HG03066 (cell line): ENCODE measurements around the gene MTIF2.
"Not testable (repeated sequence)": the region's sequence is repeated elsewhere in the genome, so short reads cannot be mapped to it uniquely, and the experiment has no call there.

Source experiments
- ATAC-seq: cut with Tn5 transposase; IDR thresholded peaks from one replicate; pipeline ENCODE4 v1.9.1; 2021; ENCODE audit warnings: low read depth; ENCODE audit not compliant: unreplicated experiment

Gene MTIF2

DNA sequence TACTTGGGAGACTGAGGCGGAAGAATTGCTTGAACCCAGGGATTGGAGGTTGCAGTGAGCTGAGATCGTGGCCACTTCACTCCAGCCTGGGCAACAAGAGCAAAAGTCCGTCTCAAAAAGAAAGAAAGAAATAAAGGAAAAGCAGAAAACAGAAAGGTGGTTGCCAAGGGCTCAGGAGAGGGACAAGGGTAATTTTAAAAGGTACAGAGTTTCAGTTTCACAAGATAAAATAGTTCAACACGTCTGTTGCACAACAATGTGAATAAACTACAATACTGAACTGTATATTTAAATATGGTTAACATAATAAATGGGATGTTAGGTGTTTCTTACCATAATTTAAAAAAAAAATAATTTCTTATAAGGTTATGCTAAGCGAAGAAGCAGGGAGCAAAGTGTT is 23.6 kb downstream of the MTIF2 start:
- no peak for ATAC-seq

DNA sequence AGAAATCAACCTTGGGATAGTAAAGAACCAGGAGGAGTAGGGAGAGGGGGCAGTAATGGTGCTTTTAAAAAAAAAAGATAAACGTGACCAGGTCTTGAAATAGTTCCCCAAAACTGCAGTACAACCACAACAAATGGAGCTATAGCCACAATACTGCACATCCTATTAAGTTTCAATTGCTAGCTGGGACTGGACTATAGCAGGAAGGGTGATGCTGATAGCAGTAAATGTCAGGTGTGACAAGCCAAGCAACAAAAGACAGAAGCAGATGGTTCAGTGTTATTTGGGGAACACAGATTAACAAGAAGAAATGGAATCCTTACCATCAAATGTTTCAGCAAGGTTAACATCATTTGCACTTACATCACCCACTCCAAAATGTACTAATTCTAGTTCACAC is 26.4 kb downstream of the MTIF2 start:
- ATAC-seq = no peak

- not testable (repeated sequence) for ATAC-seq
These were observed 27.4 kb downstream of the MTIF2 start for GRCh38 chr2:55241582-55241981.

DNA sequence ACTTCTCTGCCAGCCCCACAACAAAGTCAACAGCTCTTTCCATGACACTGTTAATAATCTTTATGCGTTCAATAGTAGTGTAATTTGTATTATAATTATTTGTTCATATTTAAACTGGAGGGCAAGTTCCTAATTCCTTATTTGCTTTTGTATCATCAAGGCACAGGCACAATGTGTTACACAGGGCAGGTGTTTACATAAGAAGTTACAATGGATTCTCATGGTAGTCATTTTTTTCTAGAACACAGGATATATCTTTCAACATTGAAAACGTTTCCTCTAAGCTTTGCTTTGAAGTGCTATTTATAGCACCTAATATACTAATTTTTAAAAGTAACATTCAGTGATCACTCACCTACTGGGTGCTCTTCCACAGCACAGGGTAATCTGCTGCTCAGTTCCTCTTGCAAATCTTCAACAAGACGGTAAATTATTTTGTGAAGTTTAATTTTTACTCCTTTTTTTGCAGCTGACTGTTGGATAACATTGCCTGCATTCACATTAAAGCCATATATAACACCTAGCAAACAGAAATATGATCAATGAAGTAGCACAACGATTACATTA is 29.3 kb downstream of the MTIF2 start:
- ATAC-seq = no peak

GRCh38 chr2:55236992-55237543 is 32.0 kb downstream of the MTIF2 start:
- ATAC-seq = no peak

DNA sequence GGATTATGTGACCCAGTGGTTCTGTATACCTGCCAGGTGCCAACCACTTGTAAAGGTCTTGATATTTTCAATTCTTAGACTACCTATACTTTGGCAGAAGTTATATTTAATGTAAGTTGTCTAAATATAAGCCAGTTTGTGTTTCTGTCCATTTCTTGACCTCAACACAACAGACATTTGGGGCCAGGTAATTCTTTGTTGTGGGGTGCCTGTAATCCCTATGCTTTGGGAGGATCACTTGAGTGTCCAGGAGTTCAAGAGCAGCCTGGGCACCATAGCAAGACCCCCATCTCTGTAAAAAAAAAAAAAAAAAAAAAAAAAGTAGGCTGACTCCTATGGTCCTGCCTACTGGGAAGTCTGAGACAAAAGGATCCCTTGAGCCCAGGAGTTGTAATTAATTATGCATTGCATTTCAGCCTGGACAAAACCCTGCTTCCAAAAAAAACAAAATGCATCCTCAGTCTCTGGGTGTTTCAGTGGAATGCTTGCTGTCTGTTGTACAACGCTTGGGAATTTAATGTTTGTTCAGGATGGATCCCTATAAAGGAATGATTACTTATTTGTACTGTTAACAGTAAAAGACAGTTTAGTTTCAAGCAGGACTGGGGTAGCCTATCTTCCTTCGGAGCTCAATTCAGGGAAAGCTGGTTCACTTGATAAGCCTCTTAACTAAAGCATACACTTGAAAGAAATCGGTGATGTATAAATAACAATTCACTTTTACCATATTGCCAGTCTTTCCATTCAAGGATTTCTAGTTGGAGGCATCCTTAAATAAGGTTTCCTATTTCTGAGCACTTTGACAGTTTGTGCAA is 33.1 kb downstream of the MTIF2 start:
- no peak for ATAC-seq

DNA sequence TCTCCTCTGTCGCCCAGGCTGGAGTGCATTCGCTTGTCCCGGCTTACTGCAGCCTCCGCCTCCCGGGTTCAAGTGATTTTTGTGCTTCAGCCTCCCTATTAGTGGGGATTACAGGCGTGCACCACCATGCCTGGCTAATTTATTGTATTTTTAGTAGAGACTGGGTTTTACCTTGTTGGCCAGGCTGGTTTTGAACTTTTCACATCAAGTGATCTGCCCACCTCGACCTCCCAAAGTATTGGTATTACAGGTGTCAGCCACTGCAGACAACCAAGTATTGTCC is 35.4 kb downstream of the MTIF2 start:
- no peak for ATAC-seq

GRCh38 chr2:55232863-55233657 is 36.0 kb downstream of the MTIF2 start:
- peak; percentile 26 for ATAC-seq

DNA sequence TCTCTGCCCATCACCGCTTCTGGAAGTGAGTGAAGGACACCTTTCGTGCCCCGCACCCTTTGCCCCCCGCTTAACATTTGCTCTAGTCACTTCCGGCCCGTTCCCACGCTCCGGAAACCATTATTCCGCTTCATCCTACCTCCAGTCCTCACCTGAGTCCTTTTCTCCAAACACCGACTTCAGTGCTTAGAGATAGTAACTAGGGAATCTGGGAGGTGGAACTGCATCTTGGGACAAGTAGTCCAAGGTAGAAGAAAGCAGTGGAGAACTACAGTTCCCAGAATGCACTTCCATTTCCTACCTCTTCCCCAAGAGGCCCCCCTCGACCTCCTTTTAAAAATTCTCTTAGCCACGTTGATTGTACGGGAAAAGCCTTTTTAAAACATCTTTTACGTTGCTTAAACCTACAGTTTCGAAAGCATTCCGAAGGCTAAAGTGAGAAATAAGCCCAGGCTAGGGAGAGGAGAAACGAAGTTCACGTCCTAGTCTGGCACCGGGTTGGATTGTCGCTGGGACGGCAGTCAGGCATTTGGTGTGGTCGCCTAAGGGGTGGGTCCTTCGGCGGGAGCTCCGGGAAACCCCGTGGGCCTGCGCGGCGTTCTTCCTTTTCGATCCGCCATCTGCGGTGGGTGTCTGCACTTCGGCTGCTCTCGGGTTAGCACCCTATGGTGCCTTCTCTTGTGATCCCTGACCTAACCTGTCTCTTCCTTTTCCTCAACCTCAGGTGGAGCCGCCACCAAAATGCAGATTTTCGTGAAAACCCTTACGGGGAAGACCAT is 36.8 kb downstream of the MTIF2 start, which contains the start of the genes CLHC1 and RPS27A:
Gene CLHC1, minus strand, starts transcription at position 210 of the 779 bp plus-strand sequence. CDS start 9,882 bp downstream, outside the sequence.
Gene RPS27A, plus strand, starts transcription at position 605 of the 779 bp plus-strand sequence. Its CDS starts 137 bp downstream, at position 742.
- peak; percentile 86 for ATAC-seq

DNA sequence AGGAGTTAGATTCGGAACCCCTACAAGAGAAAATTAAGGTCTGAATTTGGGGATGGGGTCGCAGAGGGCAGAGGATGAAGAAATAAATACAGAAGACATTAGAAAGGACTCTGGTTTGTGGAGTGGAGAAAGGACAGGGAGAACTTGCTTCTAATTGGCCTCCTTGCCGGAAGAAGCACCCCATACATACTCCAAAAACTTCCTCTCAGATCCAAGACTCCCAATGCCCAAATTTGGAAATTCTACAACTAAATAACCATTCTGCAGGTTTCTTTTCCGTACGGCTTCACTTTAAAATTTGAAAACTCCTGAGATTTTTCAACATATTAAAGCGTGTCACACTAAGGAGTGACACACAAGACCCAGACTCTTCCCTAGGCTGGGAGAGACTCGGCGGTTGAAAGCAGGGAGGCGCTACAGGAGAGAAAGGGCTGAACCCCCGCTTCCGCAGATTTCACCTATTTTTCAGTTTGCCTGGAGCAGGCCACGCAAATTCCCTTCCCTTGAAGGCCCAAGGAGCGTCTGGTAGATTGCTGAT is 37.4 kb downstream of the MTIF2 start:
- peak; percentile 6 for ATAC-seq

DNA sequence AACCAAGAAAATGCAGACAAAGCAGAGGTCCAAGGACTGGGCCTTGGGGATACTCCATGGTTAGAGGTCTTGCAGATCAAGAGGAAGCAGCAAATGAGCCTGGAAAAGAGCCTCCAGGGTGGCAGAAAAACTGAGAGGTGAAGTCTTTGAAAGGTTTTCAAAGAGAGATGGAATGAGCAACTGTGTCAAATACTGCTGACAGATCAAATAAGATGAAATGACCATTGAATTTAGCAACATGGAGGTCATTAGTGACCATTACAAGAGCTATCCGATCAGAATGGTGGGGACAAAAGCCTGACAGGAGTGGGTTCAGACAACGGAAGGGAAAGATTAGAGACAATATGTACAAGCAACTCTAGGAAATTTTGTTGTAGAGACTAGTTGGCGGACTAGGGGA is 38.5 kb downstream of the MTIF2 start:
- ATAC-seq = no peak

GRCh38 chr2:55229221-55229620 is 39.8 kb downstream of the MTIF2 start:
- no peak for ATAC-seq

GRCh38 chr2:55228226-55228563 is 40.8 kb downstream of the MTIF2 start:
- ATAC-seq = no peak

DNA sequence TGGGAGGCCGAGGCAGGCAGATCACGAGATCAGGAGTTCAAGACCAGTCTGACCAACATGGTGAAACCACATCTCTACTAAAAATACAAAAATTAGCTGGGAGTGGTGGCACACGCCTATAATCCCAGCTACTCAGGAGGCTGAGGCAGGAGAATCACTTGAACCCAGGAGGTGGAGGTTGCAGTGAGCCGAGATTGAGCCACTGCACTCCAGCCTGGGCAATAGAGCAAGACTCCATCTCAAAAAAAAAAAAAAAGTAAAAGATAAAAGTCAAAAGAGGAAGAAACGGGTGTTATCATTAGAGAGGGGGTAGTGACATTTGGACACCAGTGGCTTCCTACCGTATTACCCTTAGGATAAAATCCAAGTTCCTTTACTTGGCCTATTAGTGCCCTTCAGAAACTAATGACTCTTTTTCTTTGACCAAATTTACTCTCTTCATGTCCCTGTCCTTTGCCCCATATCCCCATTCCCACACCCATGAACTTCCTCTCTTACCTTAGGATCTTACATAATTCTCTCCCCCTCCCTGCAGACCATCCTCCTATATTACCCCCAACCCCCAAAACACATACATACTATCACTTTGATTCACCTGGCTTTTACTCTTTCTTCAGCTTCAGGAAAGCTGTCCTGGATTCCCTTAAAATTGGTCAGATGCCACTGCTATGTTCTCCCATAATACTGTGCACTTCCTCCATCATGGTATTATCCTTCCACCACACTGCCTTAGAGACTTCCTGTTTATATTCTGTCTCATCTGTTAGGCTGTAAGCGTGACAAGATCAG is 41.4 kb downstream of the MTIF2 start:
- ATAC-seq = not testable (repeated sequence)

- no peak for ATAC-seq
These were observed 43.5 kb downstream of the MTIF2 start for GRCh38 chr2:55225481-55226020.

- ATAC-seq = no peak
These were observed 44.2 kb downstream of the MTIF2 start for GRCh38 chr2:55224761-55225261.

GRCh38 chr2:55223958-55224760 is 44.9 kb downstream of the MTIF2 start:
- ATAC-seq = no peak

GRCh38 chr2:55213822-55214221 is 55.2 kb downstream of the MTIF2 start:
- no peak for ATAC-seq
